Body of pancreas (tissue), 4 donors: ENCODE results near the gene PCYOX1L.

Experiments
- CTCF ChIP-seq, 7 experiments: fragments of 450-650 bp in 4 of 7; fragments of 200-600 bp in 3 of 7; sonication (generic) in 3 of 7; IDR thresholded peaks; one replicate each; pipeline ENCODE4 v1.5.1; 2016 to 2019; ENCODE audit warnings: antibody characterized with exemption in 7 of 7
- POLR2A ChIP-seq, 3 donors: fragments of 450-650 bp; IDR thresholded peaks; one replicate each; pipeline ENCODE4 v1.6.1; 2016; ENCODE audit warnings: antibody characterized with exemption in 3 of 3, mild to moderate bottlenecking in 2 of 3

GRCh38 chr5:149406979-149407306, 49.1 kb downstream of the PCYOX1L start:
- no peak for TF ChIP-seq CTCF (IDR thresholded peaks at IDR 0.05)
- no peak for TF ChIP-seq POLR2A (IDR thresholded peaks at IDR 0.05)
